GM21526 (cell line): Measurements from ENCODE around the gene DAZAP2.
A peak's percentile ranks its signal among the peaks of the same experiment; 100 is the strongest.
"Not testable (repeated sequence)": the region's sequence is repeated elsewhere in the genome, so short reads cannot be mapped to it uniquely, and the experiment has no call there.

Experiments
- ATAC-seq: cut with Tn5 transposase; IDR thresholded peaks from one replicate; pipeline ENCODE4 v1.9.1; 2021; ENCODE audit warnings: moderate library complexity; ENCODE audit not compliant: unreplicated experiment, low FRiP score

The DAZAP2 gene

DNA sequence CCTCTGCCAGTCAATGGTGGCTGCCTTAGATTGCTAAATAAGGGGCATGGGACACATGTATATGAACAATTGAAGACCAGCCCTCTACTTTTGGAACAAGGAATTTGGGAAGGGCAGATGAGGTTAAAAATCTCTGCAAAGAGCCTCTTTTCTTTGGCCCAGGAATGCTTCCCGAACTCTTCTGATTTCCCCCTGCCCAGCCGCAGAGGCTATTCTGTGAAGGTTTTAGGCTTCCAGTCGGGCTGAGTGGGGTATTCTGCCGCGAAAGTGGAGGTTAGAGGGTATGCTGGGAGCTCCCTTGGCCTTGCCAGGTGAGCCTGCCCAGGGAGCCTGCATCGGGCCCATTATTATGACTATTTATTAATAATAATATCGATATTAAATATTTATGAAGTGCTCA, 22.0 kb upstream of the DAZAP2 start:
- no peak for ATAC-seq

DNA sequence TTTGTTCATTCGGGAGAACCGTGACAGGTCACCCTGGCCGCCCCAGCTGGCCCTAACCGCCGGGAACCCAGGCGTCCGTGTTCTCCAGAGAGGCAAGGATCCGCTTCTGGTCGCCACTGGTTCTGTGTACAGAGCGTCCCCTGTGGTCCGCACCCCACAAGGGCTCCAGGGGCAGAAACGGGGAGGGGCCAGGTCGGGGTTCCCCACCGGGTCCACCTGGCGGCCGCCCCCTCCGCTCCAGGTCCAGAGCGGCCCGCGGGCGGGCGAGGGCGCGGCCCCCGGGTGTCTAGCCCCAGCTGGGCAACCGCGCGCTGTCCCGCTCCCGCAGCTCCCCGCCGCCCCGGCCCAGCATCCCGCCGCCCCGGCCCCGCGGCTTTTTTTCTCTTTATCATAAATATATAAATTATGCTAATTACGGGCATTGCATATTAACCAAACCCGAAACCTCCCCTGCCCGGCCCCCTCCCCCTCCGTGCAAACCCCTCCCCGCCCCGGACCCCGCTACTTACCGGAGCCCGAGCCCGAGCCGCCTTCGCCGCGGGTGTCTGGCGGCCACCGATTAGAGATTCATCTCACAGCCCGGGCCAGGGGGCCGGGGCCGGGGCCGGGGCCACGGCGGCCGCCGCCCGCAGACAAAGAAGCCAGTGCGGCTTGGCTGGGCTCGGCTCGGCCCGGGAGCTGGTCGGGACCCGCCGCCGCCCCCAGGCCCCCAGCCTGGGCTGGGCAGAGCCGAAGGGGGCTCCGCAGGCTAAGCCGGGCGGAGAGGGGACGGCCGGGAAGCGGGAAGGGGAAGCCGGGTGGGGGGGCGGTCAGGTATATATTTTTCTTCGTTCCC, 21.3 kb upstream of the DAZAP2 start:
- ATAC-seq = no peak

DNA sequence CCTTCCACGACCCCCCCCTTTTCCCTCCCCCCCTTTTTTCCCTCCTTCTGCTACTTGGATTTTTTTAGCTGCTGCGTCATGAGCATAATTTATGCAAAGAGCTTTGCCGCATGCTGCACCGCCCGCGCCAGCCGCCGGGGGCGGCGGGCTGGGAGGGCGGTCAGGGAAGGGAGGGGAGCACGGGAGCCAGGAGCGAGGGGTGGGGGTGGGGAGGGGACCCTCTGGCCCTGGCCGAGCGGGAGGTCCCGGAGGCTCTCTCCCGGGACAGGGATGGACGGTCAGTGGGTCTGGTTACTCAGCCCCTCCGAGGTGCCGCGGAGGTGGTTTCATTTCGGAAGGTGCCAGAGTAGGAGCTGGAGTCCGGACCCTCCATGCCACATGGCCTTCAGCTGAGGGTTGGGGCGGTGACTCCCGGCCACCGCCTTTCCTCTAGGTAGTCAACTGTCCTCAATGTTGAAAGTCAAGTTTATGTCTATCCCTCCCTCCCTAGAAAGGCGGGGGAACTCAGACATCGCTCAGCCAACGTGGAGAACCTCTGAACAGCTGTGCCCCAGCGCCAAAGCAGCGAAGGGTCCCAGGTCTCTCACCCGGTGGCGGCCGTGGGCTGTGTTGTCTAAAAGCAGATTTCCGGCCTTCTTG, 20.5 kb upstream of the DAZAP2 start, which contains the start of gene POU6F1:
POU6F1 (minus strand) TSS at position 95 of the 639 bp plus-strand sequence. CDS start 11,226 bp downstream, outside the sequence.
- ATAC-seq = no peak

DNA sequence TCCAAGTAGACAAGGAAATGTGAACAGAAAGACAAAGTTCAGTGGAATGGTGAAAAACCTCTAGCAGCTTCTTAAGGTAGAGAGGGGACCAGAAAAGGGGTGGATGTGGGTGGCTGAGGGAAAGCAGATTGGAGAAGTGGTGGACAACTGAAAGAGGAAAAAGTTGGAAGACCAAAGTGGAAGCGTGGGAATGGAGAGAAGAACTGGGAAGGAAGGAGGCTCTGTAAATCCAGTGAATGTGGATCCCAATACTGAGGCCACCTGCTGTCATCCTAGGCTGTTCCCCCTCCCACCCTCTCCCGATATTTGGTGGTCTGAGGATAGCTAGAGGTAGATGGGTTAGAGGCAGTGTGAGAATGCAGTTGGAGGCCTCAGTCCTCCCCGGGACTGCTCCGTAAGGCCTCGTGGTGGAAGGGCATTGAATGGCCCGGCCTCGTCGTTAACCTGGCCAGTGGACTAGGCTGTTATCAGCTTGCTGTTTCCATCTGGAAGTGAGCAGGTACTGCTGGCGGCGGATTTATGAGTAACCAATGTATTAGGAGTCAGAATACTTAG, 19.9 kb upstream of the DAZAP2 start:
- ATAC-seq = no peak

DNA sequence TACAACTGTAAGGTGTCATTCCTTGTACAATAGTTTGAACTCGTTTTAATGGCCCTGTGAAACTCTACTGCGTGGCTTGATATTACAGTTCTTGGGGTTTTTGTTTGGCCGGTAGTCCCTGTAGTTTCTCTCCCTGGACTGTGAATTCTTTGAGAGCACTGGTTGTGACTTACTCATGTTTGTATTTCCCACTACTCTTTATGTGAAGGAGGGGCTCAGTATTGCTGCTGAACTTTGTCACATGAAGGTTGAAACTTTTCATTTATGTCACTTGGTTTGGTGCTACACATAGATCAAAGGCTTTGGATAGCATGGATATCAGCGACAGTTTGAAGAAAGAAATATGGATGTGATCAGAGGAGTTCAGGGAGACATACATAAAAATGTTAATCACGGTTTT, 19.3 kb upstream of the DAZAP2 start:
- ATAC-seq = no peak

DNA sequence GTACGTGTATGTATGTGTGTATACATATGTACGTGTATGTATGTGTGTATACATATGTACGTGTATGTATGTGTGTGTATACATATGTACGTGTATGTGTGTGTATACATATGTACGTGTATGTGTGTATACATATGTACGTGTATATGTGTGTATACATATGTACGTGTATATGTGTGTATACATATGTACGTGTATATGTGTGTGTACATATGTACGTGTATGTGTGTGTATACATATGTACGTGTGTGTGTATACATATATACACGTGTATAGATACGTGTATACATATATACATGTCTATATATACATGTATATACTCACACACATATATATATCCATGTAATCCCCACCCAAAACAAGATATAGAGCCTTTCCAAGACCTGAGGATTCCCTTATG, 18.8 kb upstream of the DAZAP2 start:
- ATAC-seq = not testable (repeated sequence)

DNA sequence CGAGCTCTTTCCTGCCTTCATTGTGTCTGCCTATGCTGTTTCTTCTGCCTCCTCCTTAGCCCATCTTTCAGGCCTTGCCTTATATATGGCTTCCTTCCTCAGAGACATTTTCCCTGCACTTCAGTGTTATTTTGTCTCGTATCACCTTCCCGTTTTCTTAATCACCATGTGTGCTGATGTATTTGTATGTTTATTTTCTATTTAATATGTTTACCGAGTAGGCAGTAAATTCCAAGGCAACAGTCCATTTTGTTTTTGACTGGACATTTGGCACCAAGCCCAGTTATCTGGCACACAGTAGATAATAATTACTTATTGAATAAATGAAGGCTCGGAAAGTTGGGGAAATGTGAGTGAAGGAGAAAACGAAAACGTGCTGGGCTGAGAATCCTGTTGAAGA, 16.2 kb upstream of the DAZAP2 start:
- ATAC-seq = no peak

DNA sequence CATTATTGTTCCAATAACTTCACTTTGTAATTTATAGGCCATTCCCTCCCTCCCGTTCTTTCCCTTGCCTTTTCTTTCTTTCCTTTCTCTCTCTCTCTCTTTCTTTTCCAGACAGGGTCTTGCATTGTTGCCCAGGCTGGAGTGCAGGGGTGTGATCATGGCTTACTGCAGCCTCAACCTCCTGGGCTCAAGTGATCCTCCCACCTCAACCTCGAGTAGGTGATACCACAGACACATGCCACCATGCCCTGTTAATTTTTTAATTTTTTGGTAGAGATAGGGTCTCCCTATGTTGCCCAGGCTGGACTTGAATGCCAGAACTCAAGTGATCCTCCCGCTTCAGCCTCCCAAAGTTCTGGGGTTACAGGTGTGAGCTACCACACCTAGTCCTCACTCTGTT, 14.0 kb upstream of the DAZAP2 start:
- no peak for ATAC-seq

DNA sequence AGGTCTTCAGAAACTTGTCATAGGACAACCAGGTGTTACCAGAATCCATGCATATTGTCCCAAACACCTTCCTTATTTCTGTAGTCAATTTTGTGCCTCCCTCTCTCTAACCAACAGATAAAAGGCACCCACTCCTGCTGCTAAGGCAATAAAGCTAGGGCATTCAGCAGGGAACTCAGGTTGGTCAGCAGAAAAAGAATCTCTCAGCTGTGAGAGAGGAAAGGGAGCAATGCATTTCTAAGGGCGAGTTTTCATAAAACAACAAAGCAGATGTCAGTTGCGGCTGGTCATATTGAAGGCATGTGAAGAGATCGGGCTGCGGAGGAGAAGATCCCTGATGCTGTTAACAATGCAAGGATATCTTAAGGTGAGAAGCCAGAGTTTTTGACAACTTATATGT, 13.4 kb upstream of the DAZAP2 start:
- ATAC-seq = no peak

DNA sequence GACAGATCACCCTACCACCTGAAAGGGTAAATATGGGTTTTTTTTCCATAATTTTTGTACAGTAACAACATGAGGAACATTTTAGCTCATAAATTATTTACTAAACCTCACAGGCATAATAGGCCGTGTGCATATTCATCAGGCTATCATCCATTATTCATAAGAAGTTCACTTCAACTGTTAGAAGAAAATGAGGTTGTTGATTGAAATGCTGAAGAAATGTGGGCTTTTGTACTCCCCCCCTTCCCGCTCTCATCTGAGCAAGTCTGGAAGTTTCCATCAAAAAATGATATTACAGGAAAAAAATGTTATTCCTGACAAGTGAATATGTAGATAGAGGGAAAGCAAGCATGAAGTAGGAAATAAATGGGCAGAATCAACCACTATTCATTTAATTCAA, 12.9 kb upstream of the DAZAP2 start:
- ATAC-seq = no peak

DNA sequence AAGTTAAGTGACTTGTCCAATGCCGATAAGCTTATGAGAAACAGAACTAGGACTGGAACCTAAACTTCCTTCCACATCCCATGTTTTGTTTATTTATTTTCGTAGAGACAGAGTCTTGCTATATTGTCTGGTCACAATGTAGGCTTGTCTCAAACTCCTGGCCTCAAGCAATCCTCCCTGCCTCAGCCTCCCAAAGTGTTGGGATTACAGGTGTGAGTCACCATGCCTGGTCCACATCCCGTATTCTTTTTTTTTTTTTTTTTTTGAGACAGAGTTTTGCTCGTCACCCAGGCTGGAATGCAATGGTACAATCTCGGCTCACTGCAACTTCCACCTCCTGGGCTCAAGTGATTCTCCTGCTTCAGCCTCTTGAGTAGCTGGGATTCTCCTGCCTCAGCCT, 11.5 kb upstream of the DAZAP2 start:
- ATAC-seq = not testable (repeated sequence)

DNA sequence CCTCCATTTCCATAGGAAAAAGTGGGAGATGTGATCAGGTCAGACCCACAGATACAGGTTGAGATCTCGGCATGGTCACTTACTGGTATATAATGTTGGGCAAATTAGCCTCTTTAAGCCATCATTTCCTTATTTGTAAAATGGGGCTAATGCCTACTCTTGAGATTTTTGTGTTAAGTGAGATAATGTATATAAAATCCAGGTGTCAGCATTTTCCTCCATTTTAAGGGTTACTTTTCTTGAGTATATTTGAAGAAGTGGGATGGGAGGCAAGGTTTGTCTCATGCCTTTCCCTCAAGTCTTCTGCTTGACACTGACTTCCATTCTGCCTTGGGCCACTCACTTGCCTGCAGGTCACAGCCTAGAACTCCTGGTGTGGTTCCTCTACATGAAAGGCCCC, 10.7 kb upstream of the DAZAP2 start:
- no peak for ATAC-seq

DNA sequence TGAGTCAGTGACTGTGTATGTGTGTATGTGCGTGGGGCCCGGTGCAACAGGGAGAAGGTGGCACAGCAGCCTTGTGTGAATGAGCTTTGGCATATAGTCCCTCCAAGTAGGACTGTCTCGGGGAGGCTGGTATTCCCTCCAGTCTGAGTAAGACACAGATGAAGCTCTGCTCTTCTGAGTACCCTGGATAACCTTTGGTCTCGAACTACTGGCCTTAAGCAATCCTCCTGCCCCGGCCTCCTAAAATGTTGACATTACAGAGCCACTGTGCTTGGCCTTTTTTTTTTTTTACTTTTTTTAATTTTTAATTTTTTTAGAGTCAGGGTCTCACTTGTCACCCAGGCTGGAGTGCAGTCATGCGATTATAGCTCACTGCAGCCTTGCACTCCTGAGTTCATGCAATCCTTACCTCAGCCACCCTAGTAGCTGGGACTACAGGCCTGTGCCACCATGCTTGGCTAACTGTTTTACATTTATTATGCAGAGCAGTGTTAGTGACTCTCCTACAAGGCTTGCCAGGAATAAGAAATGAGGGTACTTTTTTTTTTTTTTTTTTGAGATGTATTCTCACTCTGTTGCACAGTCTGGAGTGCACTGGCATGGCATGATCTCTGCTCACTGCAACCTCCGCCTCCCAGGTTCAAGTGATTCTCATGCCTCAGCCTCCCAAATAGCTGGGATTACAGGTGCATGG, 9.4 kb upstream of the DAZAP2 start:
- ATAC-seq = no peak

DNA sequence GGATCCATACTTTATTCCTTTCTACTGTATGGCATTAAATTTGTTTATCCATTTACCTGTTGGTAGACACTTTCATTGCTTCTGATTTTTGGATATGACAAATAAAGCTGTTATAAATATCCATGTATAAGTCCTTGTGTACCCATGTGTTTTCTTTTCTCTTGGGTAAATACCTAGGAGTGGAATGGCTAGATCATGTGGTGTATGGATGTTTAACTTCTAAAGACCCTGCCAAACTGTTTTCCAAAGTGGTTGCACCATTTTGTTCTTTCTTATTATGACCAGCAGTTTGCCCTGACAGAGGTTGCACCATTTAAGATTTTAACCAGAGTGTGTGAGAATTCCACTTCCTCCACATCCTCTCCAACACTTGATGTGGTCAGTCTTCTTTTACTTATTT, 6.0 kb upstream of the DAZAP2 start:
- ATAC-seq = no peak

DNA sequence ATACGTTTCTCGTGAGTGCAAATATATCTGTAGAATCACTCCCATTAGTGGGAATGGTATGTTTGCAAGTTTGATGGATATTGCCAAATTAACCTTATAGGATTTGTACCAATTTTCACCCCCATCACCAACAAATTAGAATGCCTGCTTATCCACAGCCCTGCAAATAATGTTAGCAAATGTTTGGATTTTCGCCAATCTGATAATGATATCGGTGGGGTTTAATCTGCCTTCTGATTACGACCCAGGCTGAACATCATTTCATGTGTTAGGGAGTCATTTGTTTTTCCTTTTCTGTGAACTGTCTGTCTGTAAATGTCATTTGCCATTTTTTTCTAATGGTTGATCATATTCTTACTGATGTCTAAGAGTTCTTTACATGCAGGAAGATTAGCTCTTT, 4.1 kb upstream of the DAZAP2 start:
- ATAC-seq = no peak

DNA sequence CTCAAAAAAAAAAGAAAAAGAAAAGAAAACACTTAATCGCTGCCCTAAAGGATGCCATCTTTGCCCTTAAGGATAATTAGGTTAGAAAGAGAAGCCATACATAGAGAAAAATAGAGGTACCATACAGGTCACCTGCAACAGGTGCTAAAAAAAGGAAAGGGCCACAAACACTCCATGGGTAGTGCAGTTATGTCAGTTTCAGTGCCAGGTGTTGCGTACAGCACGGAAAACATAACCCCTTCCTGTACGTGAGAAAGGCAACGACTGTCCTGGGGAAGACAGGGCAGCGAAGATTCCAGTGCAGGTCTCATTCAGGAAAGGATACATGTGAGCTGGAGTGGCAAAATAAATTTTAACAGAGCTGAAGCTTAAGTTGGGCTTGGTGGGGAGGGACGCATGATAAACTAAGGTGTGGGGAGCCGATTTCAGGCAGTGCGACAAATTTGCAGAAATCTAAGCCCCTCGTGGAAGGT, 553 bp upstream of the DAZAP2 start:
- ATAC-seq = peak; percentile 11

DNA sequence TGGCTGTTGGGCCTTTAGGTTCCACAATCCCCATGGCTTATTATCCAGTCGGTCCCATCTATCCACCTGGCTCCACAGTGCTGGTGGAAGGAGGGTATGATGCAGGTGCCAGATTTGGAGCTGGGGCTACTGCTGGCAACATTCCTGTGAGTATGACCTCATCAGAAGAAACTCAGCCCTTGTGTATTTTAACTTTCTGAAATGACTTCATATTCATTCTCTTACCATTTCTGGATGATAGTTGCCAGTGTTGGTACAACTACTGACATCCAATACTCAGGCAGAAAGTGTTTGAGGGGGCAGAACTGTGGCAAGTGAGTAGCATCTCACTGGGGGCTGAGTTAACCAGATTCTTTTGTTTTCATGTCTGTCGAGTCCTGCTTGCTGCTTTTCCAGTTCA, 2.3 kb downstream of the DAZAP2 start:
- ATAC-seq = no peak

DNA sequence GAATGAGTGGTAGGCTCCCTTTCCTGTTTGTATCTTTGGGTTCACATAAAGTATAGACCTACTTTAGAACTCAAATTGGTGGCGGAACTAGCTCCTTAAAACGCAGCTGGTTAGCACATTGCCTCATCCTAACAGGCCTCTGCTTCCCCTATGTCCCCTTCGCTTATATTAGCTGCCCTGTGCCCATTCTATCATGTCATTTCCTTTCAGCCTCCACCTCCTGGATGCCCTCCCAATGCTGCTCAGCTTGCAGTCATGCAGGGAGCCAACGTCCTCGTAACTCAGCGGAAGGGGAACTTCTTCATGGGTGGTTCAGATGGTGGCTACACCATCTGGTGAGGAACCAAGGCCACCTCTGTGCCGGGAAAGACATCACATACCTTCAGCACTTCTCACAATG, 3.5 kb downstream of the DAZAP2 start:
- no peak for ATAC-seq

DNA sequence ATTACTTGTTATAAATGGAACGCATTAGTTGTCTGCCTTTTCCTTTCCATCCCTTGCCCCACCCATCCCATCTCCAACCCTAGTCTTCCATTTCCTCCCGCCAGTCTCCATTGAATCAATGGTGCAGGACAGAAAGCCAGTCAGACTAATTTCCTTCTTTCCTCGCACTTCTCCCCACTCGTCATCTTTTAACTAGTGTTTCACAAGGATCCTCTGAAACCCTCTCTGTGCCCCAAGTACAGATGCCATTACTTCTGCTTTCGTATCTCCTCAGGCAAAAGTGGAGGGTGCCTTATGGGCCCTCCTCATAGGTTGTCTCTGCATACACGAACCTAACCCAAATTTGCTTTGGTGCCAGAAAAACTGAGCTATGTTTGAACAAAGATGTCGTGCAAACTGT, 4.2 kb downstream of the DAZAP2 start:
- no peak for ATAC-seq

DNA sequence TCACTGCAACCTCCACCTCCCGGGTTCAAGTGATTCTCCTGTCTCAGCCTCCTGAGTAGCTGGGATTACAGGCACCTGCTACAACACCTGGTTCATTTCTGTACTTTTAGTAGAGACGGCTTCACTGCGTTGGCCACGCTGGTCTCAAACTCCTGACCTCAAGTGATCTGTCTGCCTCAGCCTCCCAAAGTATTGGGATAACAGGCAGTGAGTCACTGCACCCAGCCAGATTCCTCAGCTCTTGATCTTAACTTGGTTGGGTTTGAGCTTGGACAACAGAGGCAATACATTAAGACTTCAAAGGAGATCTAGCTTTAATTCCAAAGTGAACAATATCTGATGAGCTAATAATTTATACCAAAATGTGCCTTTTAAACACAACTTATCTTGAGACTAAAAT, 5.6 kb downstream of the DAZAP2 start:
- ATAC-seq = no peak
